GM19193 (cell line): ENCODE measurements around the gene CHST11.

Source experiments
- POLR2A ChIP-seq: IDR thresholded peaks from 4 replicates; pipeline ENCODE4 v1.6.1; 2011; ENCODE audit not compliant: insufficient read depth, insufficient read length; ENCODE audit errors: extremely low read depth

CHST11 gene

GRCh38 chr12:104694161-104694560 is 237.4 kb downstream of the CHST11 start:
- TF ChIP-seq POLR2A, result no peak

DNA sequence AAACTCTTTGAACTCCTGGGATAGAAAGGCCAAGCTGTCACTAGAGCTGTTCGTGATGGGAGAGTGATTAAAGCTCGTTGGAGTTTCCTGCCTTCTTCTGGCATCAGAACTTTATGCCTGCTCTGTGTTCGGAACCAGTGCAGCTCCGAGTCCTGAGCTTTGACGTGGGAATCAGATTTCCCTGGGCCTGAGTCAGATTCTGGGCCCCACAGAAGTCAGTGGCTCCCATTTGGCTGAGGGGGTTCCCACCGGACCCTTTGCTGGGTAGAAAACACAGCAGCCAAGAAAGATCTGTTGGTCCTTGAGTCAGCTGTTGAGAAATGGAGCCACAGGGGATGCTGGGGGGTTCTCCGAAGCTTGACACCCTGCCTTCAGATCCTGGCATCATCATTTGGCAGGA is 238.0 kb downstream of the CHST11 start:
- no peak for TF ChIP-seq POLR2A

GRCh38 chr12:104695453-104696148 is 238.9 kb downstream of the CHST11 start:
- peak; percentile 38 for TF ChIP-seq POLR2A

- no peak for TF ChIP-seq POLR2A
Measured at GRCh38 chr12:104697186-104697585, 240.4 kb downstream of the CHST11 start.

GRCh38 chr12:104698871-104699270 is 242.1 kb downstream of the CHST11 start:
- no peak for TF ChIP-seq POLR2A

GRCh38 chr12:104699489-104700190 is 242.9 kb downstream of the CHST11 start:
- no peak for TF ChIP-seq POLR2A

GRCh38 chr12:104700324-104700723 is 243.6 kb downstream of the CHST11 start:
- TF ChIP-seq POLR2A, result no peak

GRCh38 chr12:104701301-104701700 is 244.6 kb downstream of the CHST11 start:
- TF ChIP-seq POLR2A, result no peak

GRCh38 chr12:104701756-104702155 is 245.0 kb downstream of the CHST11 start:
- no peak for TF ChIP-seq POLR2A

DNA sequence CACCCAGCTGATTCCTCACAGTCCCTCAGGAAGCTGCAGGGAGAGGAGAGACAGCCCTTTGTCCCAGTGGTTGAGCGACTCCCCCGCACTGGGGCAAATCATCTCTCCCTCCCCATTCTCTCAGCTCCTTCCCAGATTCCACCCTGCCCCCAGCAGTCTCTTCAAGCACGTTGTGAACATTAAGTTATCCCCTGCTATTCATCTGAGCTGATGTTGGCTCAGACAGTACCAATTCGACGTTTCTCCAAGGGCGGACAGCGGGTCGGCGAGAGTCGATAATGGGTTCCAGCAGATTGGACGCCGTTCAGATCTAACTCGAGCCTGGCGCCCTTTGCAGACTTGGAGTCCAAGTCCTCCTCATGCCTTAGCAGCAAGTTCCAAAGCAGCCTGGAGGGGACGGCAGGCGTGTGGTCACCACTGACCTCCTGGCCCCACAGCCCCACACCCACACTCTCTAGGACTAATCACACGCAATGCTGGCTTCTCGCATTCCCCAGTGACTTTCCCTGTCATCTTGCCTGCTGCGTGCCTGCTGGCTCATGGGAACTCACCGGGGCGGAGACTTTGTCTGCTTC is 245.9 kb downstream of the CHST11 start:
- no peak for TF ChIP-seq POLR2A

DNA sequence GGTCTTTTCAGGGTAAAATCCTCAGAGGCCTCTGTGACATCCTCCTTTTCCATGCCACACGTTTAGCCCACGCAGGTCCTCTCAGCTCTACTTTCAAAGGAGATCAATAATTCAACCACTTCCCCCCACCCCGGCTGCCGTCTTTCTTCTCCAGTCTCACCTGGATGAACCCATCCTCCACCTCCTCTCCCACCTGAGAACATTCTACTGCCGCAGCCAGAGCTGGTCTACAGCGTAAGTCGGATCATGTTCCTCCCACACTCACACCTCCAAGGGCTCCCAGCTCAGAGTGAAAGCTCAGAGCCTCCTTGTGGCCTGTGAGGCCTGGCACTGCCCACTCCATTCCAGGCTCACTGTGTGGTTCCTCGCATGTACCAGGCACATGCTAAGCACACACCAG is 246.6 kb downstream of the CHST11 start:
- no peak for TF ChIP-seq POLR2A

DNA sequence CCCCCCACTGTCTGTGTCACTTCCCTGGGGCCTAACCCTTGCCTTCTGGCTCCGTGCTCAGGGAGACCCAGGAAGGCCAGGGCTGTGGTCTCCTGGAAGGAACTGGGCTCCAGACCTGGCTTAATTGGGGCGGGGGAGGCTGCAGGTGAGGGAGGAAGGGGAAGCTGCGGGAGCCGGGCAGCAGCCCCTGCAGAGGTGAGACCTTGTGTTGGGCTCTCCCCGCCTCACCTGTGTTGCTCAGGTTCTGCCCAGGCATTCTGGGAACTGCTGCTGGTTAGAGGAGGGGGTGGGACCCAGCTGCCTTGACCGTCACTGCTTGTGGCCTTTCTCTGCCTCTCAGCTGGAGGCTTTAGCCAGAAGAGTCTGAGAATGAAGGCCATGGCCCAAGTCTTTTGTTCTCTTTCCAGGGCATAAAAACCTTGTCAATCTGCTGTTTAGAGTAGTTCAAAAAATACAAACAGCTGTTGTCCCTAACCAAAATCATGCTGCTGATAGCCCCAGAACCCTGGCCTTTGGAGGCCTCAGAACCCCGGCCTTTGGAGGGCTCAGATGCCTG is 247.6 kb downstream of the CHST11 start:
- no peak for TF ChIP-seq POLR2A

GRCh38 chr12:104707194-104707593 is 250.4 kb downstream of the CHST11 start:
- no peak for TF ChIP-seq POLR2A

DNA sequence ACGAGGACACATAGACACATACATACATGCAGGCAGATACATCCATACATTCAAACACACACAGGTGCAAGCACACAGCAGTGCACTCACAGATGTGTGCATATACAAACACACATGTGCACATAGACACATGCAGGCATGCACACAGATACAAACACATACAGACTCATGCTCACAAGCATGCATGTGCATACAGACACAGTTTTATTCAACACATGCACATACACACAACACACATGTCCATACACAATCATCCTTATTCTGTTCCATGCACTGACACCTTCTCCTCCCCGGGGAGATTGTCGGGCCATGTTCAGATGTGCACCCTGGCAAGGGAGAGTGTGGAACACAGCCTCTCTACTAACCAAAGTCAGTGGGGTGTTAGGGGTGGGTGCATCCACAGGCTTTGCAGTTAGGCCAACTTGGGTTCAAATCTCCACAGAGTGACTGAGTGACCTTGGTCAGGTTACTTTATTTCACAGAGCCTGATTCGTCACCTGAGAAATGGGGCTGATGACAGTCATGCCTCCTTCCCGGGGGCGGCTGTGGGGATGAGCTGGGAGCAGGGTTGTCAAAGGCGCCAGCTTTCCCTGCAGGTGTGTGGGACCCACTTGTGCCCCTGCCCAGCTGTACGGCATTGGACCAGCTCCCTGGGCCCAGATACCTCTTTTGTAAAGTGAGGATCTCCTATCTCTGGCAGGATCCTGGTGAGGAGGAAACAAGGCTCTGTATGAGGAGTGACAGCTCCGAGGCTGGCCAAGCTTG is 251.2 kb downstream of the CHST11 start:
- no peak for TF ChIP-seq POLR2A

- TF ChIP-seq POLR2A, result no peak
Measured at GRCh38 chr12:104708891-104709290, 252.1 kb downstream of the CHST11 start.
